ENCODE data around the gene VGF.

DNA sequence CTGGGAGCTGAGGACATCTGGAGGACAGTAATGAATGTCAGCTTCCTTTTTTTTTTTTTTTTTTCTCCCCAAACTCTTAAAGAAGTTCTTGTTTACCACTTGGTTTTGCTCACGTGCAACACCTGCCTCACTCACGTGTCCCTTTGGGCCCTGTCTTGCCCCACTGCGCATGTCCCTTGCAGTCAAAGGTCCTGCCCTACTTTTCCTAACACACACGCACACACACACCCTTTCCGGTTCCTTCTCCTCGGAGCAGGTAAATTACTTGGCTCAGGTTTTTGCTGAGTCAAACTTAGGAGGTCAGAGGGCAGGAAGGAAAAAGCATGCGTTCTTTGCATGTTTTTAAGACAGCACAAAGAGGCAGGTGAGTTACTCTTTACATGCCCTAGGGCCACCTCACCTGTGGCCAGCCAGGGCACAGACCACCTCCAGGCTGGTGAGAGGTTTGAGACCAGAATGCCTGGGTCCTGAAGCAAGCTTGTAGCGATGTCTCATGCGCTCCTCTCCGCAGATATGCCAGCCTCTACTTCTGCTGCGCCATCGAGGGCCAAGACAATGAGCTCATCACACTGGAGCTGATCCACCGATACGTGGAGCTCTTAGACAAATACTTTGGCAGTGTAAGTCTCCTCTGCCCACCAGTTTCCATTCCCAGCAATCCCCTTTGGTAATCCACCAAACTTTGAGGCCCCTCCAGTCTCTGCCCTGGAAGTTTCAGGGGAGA, 8.3 kb downstream of the VGF start:
- TF ChIP-seq CTCF (IDR thresholded peaks at IDR 0.05) (no peak), POLR2AphosphoS5 (IDR thresholded peaks at IDR 0.05; ENCODE audit: low read depth, low read length) (no peak)

All from Panc1 (cell line).